Progenitor cell of endocrine pancreas (in vitro differentiated cells): ENCODE results near the gene STX11. TPM values are rescaled to one million over a fixed set of nuclear protein-coding genes. Genes with fewer than 3 reads are reported as not detected.

Experiments
- DNase-seq: peaks from one replicate; pipeline ENCODE4 v3.0.0; 2021; ENCODE audit warnings: low spot score; ENCODE audit not compliant: unreplicated experiment
- H3K27ac Mint-ChIP-seq: 2 replicates; pipeline ENCODE4 v1.8.0; 2021; ENCODE audit warnings: mild to moderate bottlenecking, moderate library complexity, mixed read lengths
- H3K27me3 Mint-ChIP-seq: 2 replicates; pipeline ENCODE4 v1.8.0; 2021; ENCODE audit warnings: mixed read lengths
- H3K36me3 Mint-ChIP-seq: 2 replicates; pipeline ENCODE4 v1.8.0; 2022; ENCODE audit warnings: mixed read lengths; ENCODE audit not compliant: insufficient read depth
- H3K4me1 Mint-ChIP-seq: 2 replicates; pipeline ENCODE4 v1.8.0; 2021; ENCODE audit warnings: low read depth, mixed read lengths
- H3K4me3 Mint-ChIP-seq: 2 replicates; pipeline ENCODE4 v1.8.0; 2021; ENCODE audit warnings: low read depth, mild to moderate bottlenecking, moderate library complexity, mixed read lengths
- H3K9me3 Mint-ChIP-seq: 2 replicates; pipeline ENCODE4 v1.8.0; 2021; ENCODE audit warnings: low read depth, mixed read lengths
- CTCF ChIP-seq: fragments of 200-600 bp; sonication (generic); IDR thresholded peaks from one replicate; pipeline ENCODE4 v1.5.0; 2021; ENCODE audit warnings: antibody characterized with exemption, mild to moderate bottlenecking; ENCODE audit not compliant: unreplicated experiment
- total RNA-seq: library from RNA; stranded (reverse); gene quantifications from 2 replicates; pipeline ENCODE4 v1.2.1, GENCODE V29; 2021

The STX11 gene
- total RNA-seq, 1 donor from 2014 or later, result not detected

DNA sequence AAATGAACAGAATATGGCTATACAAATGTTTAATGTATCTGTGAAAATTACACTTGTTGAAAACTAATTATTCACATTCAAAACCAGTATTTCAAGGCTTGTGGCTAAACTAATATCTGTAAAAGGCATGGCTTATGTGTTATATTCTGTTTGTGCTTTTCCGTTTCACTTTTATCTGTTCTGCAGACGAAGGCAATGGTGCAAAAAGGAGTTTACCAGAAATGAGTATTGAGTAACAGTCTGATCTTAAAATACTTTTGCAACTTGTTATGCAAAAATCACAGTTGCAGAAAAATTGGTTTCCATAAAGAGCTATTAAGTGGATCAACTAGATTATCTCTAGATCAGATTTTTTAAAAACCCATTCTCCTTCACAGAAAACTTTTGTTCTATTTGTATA, 9.4 kb upstream of the STX11 start:
- no peak overlapping the region for H3K27ac Mint-ChIP-seq
- no peaks in the 10 kb centered on the region for H3K4me1 Mint-ChIP-seq
- no peak overlapping the region for H3K4me3 Mint-ChIP-seq
- no peaks in the 10 kb centered on the region for H3K9me3 Mint-ChIP-seq
- no peak for DNase-seq
- H3K27me3 Mint-ChIP-seq, result peaks cover 11% of the 10 kb centered on the region
- TF ChIP-seq CTCF, result no peak
- no peaks in the 10 kb centered on the region for H3K36me3 Mint-ChIP-seq

DNA sequence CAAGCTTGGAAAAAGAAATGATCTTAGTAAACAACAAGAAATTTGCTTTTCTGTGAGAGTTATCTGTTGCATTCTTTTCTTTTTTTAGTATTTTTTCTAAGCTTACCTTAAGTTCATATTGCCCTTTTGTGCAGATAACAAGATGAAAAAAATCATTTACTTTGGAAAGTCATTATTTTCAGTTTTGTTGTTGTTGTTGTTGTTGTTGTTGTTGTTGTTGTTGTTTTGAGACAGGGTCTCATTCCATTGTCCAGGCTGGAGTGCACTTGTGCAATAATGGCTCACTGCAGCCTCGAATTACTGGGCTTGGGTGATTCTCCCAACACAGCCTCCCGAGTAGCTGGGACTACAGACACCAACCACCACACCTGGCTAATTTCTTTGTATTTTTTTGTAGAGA, 8.8 kb upstream of the STX11 start:
- no peaks in the 10 kb centered on the region for H3K4me1 Mint-ChIP-seq
- no peak overlapping the region for H3K27ac Mint-ChIP-seq
- H3K4me3 Mint-ChIP-seq, result no peak overlapping the region
- TF ChIP-seq CTCF, result no peak
- DNase-seq, result no peak
- H3K9me3 Mint-ChIP-seq, result no peaks in the 10 kb centered on the region
- peaks cover 14% of the 10 kb centered on the region for H3K27me3 Mint-ChIP-seq
- H3K36me3 Mint-ChIP-seq, result no peaks in the 10 kb centered on the region

DNA sequence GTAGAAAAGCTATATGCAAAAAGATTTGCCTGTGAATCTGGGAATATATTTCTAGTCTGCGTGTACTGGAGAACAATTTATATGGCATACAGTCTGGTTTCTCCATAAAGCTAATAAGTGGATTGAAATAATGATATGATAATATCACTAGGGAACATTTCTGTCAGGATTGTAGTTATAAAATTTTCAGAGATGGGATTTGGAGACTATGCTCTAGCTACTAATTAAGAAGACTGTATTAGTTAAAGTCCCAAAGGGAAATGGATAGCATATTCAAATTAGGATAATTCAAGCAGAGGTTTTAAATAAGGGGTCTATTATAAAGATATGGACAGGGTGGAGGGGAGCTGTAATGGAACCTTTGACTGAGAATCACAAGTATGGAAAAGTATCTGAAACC, 7.2 kb upstream of the STX11 start:
- no peak overlapping the region for H3K4me3 Mint-ChIP-seq
- no peaks in the 10 kb centered on the region for H3K9me3 Mint-ChIP-seq
- no peak for DNase-seq
- peaks cover 30% of the 10 kb centered on the region for H3K27me3 Mint-ChIP-seq
- no peak overlapping the region for H3K27ac Mint-ChIP-seq
- H3K36me3 Mint-ChIP-seq, result no peaks in the 10 kb centered on the region
- TF ChIP-seq CTCF, result no peak
- no peaks in the 10 kb centered on the region for H3K4me1 Mint-ChIP-seq

GRCh38 chr6:144143878-144144277, 6.4 kb upstream of the STX11 start:
- no peak for TF ChIP-seq CTCF
- Mint-ChIP-seq H3K27ac (no peak overlapping the region), H3K4me3 (no peak overlapping the region), H3K9me3 (no peaks in the 10 kb centered on the region), H3K27me3 (peaks cover 38% of the 10 kb centered on the region), H3K4me1 (no peaks in the 10 kb centered on the region), H3K36me3 (no peaks in the 10 kb centered on the region)
- DNase-seq, result no peak

DNA sequence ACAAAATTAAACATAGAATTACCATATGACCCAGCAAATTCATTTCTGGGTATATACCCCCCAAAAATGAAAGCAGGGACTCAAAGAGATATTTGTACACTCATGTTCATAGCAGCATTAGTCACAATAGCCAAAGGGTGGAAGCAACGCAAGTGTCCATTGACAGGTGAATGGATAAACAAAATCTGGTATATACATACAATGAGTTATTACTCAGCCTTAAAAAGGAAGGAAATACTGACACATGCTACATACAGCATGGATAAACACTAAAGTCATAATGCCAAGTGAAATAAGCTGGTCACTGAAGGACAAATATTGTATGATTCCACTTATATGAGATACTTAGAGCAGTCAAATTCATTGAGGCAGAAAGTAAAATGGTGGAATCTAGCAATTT, 5.3 kb upstream of the STX11 start:
- Mint-ChIP-seq H3K4me1 (no peaks in the 10 kb centered on the region), H3K9me3 (no peaks in the 10 kb centered on the region), H3K27me3 (peaks cover 48% of the 10 kb centered on the region), H3K27ac (no peak overlapping the region), H3K36me3 (no peaks in the 10 kb centered on the region), H3K4me3 (no peak overlapping the region)
- no peak for TF ChIP-seq CTCF
- DNase-seq, result no peak
